Measurements from ENCODE around the gene ACAD8.
A peak's percentile ranks its signal among the peaks of the same experiment; 100 is the strongest.

Gene ACAD8

GRCh38 chr11:134253188-134253993 lies at the start of gene ACAD8, which contains the start of gene THYN1:
TSS of gene ACAD8 (plus strand) at chr11:134253568. CDS start at chr11:134253601, 33 bp downstream.
TSS of gene THYN1 (minus strand) at chr11:134253352. CDS start at chr11:134252882, 470 bp downstream.
- peak; percentile 99 for DNase-seq

DNA sequence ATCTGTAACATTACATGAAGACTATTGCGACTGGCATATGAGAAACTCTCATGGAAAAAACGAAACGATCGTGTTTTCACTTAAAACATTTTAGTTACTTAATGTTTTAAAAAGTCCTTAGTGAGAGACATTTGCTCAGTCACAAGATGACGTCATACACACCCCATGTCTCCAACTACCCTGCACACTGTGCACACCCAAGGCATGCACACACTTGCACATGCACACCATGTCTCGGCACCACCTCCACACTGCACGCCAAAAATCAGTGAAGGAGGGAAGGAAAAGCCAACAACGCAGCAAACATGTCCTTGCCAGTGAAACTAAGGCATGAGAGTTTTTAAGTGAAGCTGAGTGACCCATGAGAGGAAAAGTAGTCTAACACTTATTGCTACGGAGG lies 47.6 kb upstream of the ACAD8 start:
- no peak for DNase-seq

DNA sequence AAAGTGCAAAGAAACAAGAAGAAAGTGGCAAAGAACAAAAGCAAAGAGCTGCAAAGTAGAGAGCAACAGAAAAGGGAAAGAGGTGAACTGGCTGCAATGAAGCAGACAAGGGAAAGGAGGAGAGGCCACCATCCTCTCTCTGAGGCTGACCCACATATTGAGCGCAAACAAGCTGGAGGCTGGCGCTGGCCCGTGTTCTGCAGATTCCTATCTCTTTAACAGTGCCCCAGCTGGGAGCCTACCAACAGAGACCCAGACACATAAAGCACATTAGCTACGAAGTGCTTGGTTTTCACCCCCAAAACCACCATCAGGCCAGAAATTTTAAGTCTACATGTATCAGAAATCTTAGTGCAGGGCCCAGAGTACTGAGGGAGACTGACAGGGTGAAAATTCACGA lies 47.2 kb upstream of the ACAD8 start:
- DNase-seq = no peak

DNA sequence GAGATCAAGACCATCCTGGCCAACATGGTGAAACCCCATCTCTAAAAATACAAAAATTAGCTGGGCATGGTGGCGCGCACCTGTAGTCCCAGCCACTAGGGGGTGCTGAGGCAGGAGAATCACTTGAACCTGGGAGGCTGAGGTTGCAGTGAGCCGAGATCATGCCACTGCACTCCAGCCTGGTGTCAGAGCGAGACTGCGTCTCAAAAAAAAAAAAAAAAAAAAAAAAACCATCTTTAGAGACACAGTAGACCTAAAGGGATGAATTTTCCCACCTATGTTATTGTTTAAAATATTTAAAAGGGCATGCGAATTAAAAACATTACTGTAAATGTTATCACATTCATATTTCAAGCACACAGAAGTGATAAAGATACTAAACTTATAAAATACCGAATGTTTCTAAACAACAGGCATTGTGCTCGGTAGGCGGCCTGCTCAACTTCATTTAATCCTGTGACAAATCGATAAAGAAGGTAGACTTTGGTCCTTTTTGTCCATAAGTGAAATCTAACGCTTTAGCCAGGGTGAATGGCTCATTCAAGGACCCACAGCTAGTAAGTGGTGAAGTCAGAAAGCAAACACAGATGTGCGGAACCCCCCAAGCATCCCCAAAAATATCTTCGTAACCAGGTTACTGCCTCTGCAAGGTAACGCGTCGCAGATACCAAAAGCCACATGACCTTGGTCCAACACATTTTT lies 45.7 kb upstream of the ACAD8 start:
- DNase-seq = no peak

DNA sequence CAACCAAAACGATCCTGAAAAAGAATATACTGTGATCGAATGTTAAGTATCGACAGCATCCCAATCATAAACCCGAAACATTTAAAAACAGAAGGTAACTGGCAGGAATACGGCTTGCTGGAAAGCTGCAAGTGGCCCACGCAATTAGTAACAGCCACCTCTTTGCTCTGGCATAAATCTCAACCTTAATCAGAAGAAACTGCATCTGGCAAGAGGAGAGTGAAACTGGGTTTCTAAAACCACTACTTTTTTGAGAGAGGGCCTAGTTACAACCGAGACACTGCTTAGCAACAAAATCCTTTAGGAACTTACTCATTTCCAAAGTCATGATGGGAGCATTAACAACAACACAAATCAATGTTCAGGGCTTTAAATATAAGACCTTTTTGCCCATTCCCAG lies 37.5 kb upstream of the ACAD8 start:
- no peak for DNase-seq

- DNase-seq = no peak
Measured at GRCh38 chr11:134216816-134217215, 36.6 kb upstream of the ACAD8 start.

DNA sequence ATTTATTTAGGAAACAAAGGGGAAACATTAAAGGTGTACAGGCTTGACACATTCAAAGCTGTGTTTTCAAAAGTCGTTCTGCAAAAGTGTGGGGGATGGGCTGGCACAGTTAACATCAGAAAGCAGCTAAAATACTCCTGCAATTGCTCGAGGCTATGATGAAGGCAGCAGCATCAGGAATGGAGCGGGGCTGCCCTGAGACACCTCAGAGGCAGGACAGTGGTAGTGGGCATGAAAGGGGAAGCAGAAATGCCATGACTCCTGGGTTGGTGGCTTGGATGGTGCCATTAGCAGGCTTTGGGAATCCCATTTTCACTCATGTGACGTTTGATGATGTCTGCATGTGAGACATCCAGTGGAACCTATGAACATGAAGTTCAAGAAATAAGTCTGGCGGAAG lies 30.2 kb upstream of the ACAD8 start:
- DNase-seq = no peak

GRCh38 chr11:134223836-134224709 lies 29.3 kb upstream of the ACAD8 start, which contains the start of the genes NCAPD3 and VPS26B:
TSS of gene NCAPD3 (minus strand) at chr11:134223967. CDS start at chr11:134223926, 41 bp downstream.
TSS of gene VPS26B (plus strand) at chr11:134224671. CDS start at chr11:134225123, 452 bp downstream.
- peak; percentile 100 for DNase-seq

DNA sequence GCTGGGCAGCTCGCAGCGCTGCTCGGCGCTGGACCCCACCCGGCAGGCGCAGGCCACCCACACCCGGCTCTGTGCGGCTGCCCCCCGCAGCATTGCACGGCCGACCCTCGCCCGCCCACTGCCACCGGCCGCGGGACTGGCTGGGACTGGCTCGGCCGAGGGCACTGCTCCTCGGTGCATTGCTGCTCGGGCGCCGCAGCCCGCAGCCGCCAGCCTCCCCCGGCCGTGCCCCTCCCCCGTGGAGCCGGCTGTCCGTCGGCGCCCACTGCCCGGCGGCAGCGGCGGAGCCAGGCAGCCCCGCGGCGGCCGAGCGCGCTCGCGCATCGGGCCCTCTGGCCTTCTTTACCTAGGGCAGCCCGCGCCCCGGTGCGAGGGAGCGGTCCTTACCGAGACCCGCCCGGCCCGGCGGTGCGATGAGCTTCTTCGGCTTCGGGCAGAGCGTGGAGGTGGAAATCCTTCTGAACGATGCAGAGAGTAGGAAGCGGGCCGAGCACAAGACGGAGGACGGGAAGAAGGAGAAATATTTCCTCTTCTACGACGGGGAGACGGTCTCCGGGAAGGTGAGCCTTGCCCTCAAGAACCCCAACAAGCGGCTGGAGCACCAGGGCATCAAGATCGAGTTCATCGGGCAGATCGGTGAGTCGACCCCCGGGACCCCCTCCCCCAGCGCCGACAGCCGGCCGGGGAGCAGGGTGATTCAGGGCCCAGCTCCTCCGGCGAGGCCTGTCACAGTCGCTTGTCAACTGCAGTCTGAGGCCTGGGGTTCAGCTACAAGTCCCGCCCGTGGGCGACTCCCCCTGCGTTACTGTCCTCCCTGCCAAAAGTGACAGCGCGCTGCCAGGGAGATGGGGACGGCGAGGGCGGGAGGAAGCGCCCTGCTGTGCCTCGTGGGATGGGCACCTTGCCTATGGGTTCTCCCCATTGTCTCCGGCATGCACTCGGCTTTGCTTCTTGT lies 28.4 kb upstream of the ACAD8 start:
- peak; percentile 81 for DNase-seq

DNA sequence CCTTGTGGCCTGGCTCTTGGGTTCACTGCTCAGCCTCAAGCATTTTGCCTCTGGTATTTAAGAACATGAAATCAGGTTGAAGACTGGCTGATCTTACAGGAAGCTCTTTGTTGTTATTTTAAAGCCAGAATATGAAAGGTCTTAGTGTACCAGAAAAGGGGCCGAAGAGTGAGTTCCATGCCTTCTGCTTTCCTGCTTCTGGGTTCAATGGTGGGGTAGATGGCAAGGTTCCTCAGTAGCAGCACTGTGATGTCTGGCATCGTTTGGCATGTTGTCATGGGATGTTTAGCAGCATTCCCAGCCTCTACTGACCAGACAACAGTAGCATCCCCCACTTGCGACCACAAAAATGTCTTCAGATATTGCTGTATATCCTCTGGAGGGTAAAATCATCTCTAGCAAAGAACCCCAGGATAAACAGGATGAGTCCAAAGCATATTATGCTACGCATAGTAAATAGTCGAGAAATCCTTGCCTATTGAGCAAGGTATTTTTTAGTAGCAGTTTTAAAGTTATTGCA lies 26.5 kb upstream of the ACAD8 start:
- DNase-seq = no peak

- no peak for DNase-seq
Measured at GRCh38 chr11:134228625-134229024, 24.7 kb upstream of the ACAD8 start.

- DNase-seq = no peak
Measured at GRCh38 chr11:134229126-134229790, 24.1 kb upstream of the ACAD8 start.

DNA sequence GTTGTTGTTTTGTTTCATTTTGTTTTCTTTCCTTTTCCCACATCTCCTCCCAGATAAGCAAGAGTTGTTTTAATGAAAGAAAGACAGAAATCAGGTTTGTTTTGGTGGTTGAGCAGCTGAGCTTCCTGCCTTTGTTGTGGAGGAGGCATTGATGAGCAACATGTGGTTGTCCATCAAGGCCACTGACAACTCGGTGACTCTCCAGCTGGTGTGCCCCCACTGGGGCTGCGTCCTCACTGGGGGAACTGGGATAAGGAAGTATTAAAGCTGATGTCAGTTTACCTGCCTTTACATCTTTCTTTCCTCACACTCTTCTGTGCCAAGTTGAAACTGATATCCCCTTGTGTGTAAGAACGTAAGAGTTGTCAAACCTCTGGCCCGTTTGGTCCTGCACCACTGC lies 23.0 kb upstream of the ACAD8 start:
- no peak for DNase-seq

DNA sequence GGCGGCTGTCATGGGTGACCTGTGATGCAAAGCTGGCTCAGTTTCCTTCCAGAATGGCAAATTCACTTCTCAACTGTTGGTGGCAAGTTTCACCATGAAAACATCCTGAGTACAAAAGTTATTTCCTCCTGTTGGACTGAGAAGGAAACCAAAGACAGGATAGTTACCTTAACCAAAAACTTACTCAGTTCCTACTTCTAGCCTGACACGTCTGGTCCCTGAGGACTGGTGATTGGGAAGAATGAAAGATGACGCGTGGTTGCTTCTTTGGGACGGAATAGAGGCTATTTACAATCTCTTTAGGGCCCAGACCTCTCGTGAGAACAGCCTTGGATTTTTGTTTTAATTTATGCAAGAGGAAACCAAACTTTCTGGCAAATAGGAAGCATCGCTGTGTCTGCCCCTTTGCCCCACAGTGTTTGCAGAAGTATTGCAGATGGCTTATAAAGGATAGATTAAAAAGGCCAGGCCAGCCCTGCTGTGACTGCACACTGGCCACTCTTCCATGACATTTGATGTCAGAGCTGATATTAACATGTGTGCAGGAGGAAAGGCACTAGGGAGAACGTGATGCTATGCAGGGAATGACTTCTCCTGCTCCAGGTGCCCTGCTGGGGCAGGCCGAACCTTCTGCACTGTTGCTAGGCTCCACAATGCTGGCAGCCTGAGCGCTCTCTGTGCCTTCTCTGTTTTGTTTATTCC lies 21.3 kb upstream of the ACAD8 start:
- no peak for DNase-seq

DNA sequence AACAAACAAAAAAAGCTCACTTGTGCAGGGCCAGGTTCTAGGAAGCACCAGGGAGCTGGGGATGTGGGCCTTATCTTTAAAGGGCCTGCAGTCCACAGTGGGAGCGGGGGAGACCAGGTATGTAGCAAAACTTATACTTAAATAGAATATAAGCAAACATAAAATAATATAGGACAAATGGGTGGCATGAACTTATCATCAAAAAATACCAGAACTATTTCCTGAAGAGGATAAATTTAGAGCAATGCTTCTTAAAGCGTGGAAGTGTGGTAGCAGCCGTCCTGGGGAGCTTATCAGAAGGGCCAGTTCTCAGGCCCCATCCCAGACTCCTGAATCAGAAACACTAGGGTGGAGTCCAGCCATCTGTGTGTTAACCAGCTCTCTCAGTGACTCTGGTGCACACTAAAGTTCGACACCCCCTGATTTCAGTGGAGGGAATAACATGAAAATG lies 19.6 kb upstream of the ACAD8 start:
- DNase-seq = no peak

DNA sequence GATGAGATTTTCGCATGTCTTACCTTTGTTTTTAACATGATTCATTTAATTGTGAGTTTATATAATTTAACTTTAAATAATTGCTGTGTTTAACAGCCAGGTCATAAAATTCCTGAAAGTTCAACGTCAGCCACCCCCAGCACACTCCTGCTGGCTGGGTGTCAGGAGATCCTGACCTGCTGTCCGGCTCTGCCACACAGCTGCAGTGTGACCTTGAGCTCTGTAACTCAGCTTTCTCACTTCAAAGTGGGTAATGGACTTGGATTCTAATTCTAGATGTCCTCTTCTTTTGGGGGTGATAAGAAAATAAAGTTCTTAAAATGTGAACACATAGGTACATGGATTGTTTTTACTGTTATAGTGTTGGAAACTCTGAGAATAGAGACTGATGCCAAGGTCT lies 18.0 kb upstream of the ACAD8 start:
- DNase-seq = no peak

DNA sequence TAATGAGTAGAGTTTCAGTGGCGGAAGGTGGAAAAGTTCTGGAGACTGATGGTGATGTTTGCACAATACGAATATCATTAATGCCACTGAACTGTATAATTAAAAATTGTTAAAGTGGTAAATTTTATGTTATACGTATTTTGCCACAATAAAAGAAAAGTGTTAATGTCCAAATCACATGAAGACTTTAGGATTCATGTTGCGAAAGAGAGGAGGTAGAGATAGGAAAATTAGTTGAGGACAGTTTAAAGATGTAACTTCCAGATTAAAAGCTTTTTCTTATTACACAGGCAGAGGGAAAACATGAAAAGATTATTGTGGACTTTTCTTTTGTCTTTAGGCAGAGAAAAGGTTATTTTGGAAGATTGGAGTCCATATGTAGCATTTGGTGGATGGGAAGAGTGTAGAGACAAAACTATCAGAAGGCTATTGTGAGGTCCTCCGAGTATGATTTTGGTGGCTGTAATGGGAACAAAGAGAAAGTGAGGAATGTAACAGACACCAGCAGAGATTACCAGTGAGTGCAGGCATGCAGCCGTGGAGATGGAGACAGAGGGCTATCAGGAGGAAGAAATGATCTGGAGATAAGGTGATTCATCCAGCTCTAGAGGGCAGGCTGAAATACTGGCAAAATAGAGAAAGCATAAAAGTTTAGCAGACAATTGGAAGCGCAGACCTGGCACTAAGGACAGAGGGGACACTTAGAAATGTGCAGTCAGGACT lies 16.4 kb upstream of the ACAD8 start:
- no peak for DNase-seq

- no peak for DNase-seq
Measured at GRCh38 chr11:134237557-134237922, 15.8 kb upstream of the ACAD8 start.

DNA sequence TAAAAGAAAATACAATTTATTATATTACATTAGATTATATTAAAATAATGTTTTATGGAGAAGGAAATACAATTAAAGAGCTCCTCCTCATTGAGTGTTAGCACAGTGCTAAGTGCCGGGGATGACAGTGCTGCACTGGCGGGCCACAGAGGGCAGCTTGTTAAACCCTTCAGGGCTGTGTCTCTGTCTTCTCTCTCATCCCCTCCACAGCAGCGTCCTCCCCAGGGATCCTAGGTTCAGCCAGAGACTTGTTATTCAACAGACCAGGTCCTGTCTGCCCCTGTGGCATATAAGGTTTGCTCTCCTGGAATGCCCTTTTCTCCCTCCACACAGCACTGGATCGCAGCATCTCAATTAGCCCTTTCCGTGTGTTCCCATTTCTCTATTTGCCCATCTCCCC lies 14.4 kb upstream of the ACAD8 start:
- DNase-seq = no peak

- no peak for DNase-seq
Measured at GRCh38 chr11:134240592-134240991, 12.8 kb upstream of the ACAD8 start.

All from NCI-H526 treated with DMSO at 0.1 percent for 48 hours (cell line).